IMR-90 (cell line): ENCODE data around the gene ABR.

Experiments used
- CEBPB ChIP-seq: IDR thresholded peaks from 2 replicates; pipeline ENCODE4 v1.6.1; 2012; ENCODE audit warnings: low read depth, low read length, improper control_type of control experiment
- NFE2L2 ChIP-seq: fragments of 150-350 bp; IDR thresholded peaks from 2 replicates; pipeline ENCODE4 v1.6.1; 2016; ENCODE audit warnings: low read depth, mild to moderate bottlenecking, low read length
- POLR2A ChIP-seq: IDR thresholded peaks from 2 replicates; pipeline ENCODE4 v1.6.1; 2012; ENCODE audit warnings: mild to moderate bottlenecking, low read depth, low read length
- TF ChIP-seq, protein P1 (sequence below): conservative IDR thresholded peaks from 2 replicates; pipeline ENCODE4 v1.5.1; 2012; ENCODE audit warnings: mild to moderate bottlenecking, low read depth, low read length, improper control_type of control experiment
- TF ChIP-seq, protein P2 (sequence below): fragments of 150-350 bp; IDR thresholded peaks from 2 replicates; pipeline ENCODE4 v1.6.1; 2016; ENCODE audit warnings: low read depth, mild to moderate bottlenecking, low read length, moderate library complexity, borderline replicate concordance

DNA sequence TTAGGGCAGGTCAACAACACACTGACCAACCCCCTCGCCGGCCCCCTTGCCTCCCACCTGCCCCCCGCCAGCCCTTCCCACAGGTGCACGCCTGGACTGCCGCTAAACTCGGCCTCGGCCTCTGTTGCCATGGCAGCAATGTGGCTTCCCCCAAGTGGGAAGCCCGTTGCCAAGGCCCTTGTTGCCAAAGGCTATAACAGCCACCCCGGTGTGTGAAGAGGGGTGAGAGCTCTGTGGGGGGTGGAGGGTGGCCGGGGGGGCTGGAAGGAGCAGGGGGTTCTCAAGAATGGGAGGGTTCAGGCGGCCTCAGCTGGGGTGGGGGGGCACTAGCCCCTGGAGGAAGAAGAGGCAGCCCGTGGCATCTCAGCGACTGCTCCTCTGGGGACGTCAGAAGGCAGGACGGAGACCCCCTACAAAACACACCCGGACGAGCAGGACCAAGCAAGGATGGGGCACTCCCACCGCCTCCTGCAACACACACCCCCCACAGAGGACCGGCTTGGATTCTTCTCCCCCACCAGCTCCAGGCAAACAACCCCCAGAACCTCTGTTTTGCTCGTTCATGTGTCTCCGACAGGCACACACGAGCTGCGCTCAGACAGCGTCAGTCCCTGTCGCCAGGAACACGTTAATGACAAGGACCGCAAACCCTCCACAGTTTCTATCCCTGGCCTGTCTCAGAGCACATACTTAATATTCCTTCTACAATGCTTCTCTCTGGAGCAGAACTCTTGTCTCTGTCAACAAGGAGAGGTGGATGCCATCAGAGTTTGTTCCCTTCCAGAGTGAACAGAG is 55.7 kb downstream of the ABR start:
- TF ChIP-seq, protein P1, sequence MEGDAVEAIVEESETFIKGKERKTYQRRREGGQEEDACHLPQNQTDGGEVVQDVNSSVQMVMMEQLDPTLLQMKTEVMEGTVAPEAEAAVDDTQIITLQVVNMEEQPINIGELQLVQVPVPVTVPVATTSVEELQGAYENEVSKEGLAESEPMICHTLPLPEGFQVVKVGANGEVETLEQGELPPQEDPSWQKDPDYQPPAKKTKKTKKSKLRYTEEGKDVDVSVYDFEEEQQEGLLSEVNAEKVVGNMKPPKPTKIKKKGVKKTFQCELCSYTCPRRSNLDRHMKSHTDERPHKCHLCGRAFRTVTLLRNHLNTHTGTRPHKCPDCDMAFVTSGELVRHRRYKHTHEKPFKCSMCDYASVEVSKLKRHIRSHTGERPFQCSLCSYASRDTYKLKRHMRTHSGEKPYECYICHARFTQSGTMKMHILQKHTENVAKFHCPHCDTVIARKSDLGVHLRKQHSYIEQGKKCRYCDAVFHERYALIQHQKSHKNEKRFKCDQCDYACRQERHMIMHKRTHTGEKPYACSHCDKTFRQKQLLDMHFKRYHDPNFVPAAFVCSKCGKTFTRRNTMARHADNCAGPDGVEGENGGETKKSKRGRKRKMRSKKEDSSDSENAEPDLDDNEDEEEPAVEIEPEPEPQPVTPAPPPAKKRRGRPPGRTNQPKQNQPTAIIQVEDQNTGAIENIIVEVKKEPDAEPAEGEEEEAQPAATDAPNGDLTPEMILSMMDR = no peak
- TF ChIP-seq, protein P2, sequence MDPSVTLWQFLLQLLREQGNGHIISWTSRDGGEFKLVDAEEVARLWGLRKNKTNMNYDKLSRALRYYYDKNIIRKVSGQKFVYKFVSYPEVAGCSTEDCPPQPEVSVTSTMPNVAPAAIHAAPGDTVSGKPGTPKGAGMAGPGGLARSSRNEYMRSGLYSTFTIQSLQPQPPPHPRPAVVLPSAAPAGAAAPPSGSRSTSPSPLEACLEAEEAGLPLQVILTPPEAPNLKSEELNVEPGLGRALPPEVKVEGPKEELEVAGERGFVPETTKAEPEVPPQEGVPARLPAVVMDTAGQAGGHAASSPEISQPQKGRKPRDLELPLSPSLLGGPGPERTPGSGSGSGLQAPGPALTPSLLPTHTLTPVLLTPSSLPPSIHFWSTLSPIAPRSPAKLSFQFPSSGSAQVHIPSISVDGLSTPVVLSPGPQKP = no peak
- TF ChIP-seq POLR2A (no peak), CEBPB (no peak), NFE2L2 (no peak)
